ENCODE data around the gene SPAG8. TPM values are rescaled to one million over a fixed set of nuclear protein-coding genes. Genes with fewer than 3 reads are reported as not detected.

SPAG8 gene
- total RNA-seq, 2 experiments from 2014 or later, result 1.1 to 3.6 TPM

- Histone ChIP-seq H3K9me2 (ENCODE audit: insufficient read depth, low read length) (no peaks in the 10 kb centered on the region), H3K4me1 (ENCODE audit: insufficient read depth, low read length, poor library complexity, severe bottlenecking) (peaks cover 20% of the 10 kb centered on the region), H4K20me1 (ENCODE audit: insufficient read depth, low read length) (no peaks in the 10 kb centered on the region), H3K9me3 (ENCODE audit: low read length) (no peaks in the 10 kb centered on the region), H3K36me3 (ENCODE audit: insufficient read depth, low read length) (no peaks in the 10 kb centered on the region), H3K4me3 (ENCODE audit: low read depth, low read length, poor library complexity, severe bottlenecking) (no peak overlapping the region), H3K79me2 (ENCODE audit: insufficient read depth, low read depth, low read length) (no peaks in the 10 kb centered on the region), H3K4me2 (ENCODE audit: low read length) (no peak overlapping the region), H2AFZ (ENCODE audit: low read length) (no peak overlapping the region), H3K27ac (ENCODE audit: low read depth, low read length, poor library complexity, severe bottlenecking) (no peak overlapping the region)
- intact Hi-C loops (cut with micrococcal nuclease; ENCODE audit: unreplicated experiment), result loop anchor here (5.0 kb wide), 2 partner anchors 90 to 170 kb away; partner anchors contain the start of genes CCDC107 and RMRP
- TF ChIP-seq EZH2phosphoT487 (IDR thresholded peaks at IDR 0.05; ENCODE audit: borderline replicate concordance, low read depth, low read length) (no peak), CTCF (conservative IDR thresholded peaks at IDR 0.05; ENCODE audit: low read length) (no peak)
- BruUV-seq (replicated peaks), result no TSS peak
- ChIA-PET CTCF (ENCODE audit: unreplicated experiment) (interaction anchor here (0.6 kb wide), 1 partner anchor 279 kb away, joined by 3 read pairs; no protein-coding TSS in a partner anchor), POLR2A (no interaction called here)
- DNase-seq (ENCODE audit: low spot score), result no peak
These were observed 15.4 kb upstream of the SPAG8 start for GRCh38 chr9:35827486-35827885.

GRCh38 chr9:35826071-35826701 is 14.1 kb upstream of the SPAG8 start:
- intact Hi-C loops (cut with micrococcal nuclease; ENCODE audit: unreplicated experiment), result loop anchor here (1.0 to 5.0 kb wide), 4 partner anchors 36 to 169 kb away; partner anchors contain the start of genes CCDC107 and RMRP
- CTCF ChIA-PET (ENCODE audit: unreplicated experiment), result interaction anchor here (1.0 kb wide), 1 partner anchor 33 kb away, joined by 3 read pairs; no protein-coding TSS in a partner anchor
- H3K36me3 ChIP-seq (ENCODE audit: insufficient read depth, low read length), result no peaks in the 10 kb centered on the region
- H3K9me2 ChIP-seq (ENCODE audit: insufficient read depth, low read length), result no peaks in the 10 kb centered on the region
- H3K27ac ChIP-seq (ENCODE audit: low read depth, low read length, poor library complexity, severe bottlenecking), result no peak overlapping the region
- H3K9me3 ChIP-seq (ENCODE audit: low read length), result no peaks in the 10 kb centered on the region
- H2AFZ ChIP-seq (ENCODE audit: low read length), result peak overlapping the region; percentile 22; the same call in 1 of the 2 replicates
- POLR2A ChIA-PET, result interaction anchor here (0.6 kb wide), 2 partner anchors 36 to 37 kb away, joined by 4 to 5 read pairs; no protein-coding TSS in a partner anchor
- peaks cover 20% of the 10 kb centered on the region for H3K4me1 ChIP-seq (ENCODE audit: insufficient read depth, low read length, poor library complexity, severe bottlenecking)
- no peak overlapping the region for H3K4me2 ChIP-seq (ENCODE audit: low read length)
- TF ChIP-seq CTCF (conservative IDR thresholded peaks at IDR 0.05; ENCODE audit: low read length) (peak; percentile 98), EZH2phosphoT487 (IDR thresholded peaks at IDR 0.05; ENCODE audit: borderline replicate concordance, low read depth, low read length) (no peak)
- no peaks in the 10 kb centered on the region for H4K20me1 ChIP-seq (ENCODE audit: insufficient read depth, low read length)
- no peaks in the 10 kb centered on the region for H3K79me2 ChIP-seq (ENCODE audit: insufficient read depth, low read depth, low read length)
- BruUV-seq (replicated peaks), result no TSS peak
- DNase-seq (ENCODE audit: low spot score), result peak; percentile 73
- no peak overlapping the region for H3K4me3 ChIP-seq (ENCODE audit: low read depth, low read length, poor library complexity, severe bottlenecking)

GRCh38 chr9:35822926-35823325 is 10.9 kb upstream of the SPAG8 start:
- no peaks in the 10 kb centered on the region for H4K20me1 ChIP-seq (ENCODE audit: insufficient read depth, low read length)
- no peak for TF ChIP-seq EZH2phosphoT487 (IDR thresholded peaks at IDR 0.05; ENCODE audit: borderline replicate concordance, low read depth, low read length)
- no peak for TF ChIP-seq CTCF (conservative IDR thresholded peaks at IDR 0.05; ENCODE audit: low read length)
- H2AFZ ChIP-seq (ENCODE audit: low read length), result no peak overlapping the region
- H3K9me2 ChIP-seq (ENCODE audit: insufficient read depth, low read length), result no peaks in the 10 kb centered on the region
- no peak for DNase-seq (ENCODE audit: low spot score)
- no peaks in the 10 kb centered on the region for H3K9me3 ChIP-seq (ENCODE audit: low read length)
- no peak overlapping the region for H3K4me3 ChIP-seq (ENCODE audit: low read depth, low read length, poor library complexity, severe bottlenecking)
- H3K4me1 ChIP-seq (ENCODE audit: insufficient read depth, low read length, poor library complexity, severe bottlenecking), result peaks cover 6% of the 10 kb centered on the region
- ChIA-PET CTCF (ENCODE audit: unreplicated experiment) (no interaction called here), POLR2A (interaction anchor here (0.6 to 1.7 kb wide), 2 partner anchors 10 to 12 kb away, joined by 3 to 4 read pairs; no protein-coding TSS in a partner anchor)
- no peaks in the 10 kb centered on the region for H3K79me2 ChIP-seq (ENCODE audit: insufficient read depth, low read depth, low read length)
- no TSS peak for BruUV-seq (replicated peaks)
- intact Hi-C loops (cut with micrococcal nuclease; ENCODE audit: unreplicated experiment), result no loop called here
- no peaks in the 10 kb centered on the region for H3K36me3 ChIP-seq (ENCODE audit: insufficient read depth, low read length)
- no peak overlapping the region for H3K27ac ChIP-seq (ENCODE audit: low read depth, low read length, poor library complexity, severe bottlenecking)
- no peak overlapping the region for H3K4me2 ChIP-seq (ENCODE audit: low read length)
